ENCODE measurements around the gene ICA1L.

ICA1L gene

DNA sequence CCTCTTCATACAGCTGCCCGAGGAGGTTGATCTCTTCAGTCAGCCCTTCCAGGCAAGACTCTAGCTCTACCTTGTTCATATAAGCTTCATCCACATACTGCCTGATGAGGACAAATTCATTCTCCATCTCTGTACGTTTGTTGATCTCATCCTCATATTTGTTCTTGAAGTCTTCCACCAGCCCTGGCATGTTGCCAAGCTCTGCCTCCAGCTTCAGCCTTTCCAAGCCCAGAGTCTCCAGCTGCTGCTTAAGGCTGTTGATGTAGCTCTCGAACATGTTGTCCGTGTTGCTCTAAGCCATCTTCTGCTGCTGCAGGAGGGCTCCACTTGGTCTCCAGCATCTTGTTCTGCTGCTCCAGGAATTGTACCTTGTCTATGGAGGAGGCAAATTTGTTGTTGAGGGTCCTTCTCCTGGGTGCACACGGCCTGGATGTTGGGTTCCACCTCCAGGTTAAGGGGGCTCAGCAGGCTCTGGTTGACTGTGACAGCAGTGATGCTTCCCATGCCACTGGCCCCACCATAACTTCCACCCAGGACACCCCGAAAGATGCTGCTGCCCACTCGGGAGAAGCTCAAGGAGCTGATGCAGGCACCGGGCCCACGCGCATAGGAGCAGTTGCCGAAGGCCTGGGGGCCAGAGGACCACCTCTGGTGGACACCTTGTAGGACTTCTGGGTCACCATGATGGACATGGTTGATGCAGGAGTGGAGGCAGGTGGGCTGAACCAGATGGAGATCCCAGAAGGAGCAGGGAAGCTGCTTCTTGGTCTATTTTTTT lies 30.3 kb downstream of the ICA1L start:
- DNase-seq (ENCODE audit: insufficient read length): no peak
- no peak for FAIRE-seq

DNA sequence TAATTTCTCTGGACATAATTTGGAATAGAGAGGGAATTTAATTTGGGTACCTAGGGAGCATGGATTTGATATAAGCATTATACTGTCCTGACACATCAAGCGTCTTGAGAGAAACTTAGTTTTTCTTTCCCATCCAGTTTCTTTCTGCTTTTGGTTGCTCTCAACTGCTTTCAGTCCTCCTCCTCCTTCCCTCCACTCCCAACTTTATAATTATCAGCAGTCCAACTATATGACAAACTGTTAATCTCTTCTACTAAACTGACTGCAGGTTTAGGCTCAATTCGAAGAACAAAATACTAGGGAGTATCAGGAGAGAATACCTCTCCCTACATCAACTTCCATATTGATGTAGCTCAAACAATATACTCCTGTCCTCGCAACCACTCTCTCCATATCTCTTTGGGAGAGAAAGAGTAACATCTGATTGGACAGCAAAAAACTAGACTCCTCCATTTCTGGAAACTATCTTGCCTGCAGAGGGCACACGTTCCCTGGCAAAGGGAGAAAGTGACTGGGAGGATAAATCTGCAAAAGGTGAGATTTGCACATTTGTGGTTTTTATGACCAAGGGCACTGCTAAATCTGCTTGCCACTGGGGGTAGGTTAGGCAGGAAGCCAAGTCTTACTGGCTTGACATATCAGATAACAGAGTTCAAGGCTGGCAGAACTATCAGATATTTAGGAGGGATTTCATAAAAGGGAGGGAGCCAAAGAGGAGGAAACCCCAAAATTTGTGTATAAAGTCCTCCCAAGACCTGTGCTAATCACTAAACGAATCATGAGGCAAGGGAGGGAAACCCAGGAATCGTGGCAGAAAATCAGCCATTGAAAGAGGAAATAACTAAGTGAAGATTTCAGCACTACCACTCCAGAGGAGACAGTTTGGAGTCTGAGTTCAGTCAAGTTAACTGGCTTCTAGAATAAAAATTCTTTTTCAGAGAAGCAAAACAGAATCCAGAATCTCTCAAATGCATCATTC lies 40.0 kb downstream of the ICA1L start:
- DNase-seq (ENCODE audit: insufficient read length): peak; percentile 22
- TF ChIP-seq TAF1 (IDR thresholded peaks at IDR 0.05; ENCODE audit: borderline replicate concordance, low read depth, low read length) (no peak), POLR2AphosphoS5 (IDR thresholded peaks at IDR 0.05; ENCODE audit: low read depth, low read length) (no peak), POLR2A (IDR thresholded peaks at IDR 0.05; ENCODE audit: low read depth, low read length) (no peak)
- FAIRE-seq: peak; percentile 83

More for the DNA sequence above, 30.3 kb downstream of the ICA1L start:
- TF ChIP-seq TAF1 (IDR thresholded peaks at IDR 0.05; ENCODE audit: borderline replicate concordance, low read depth, low read length) (no peak), POLR2A (IDR thresholded peaks at IDR 0.05; ENCODE audit: low read depth, low read length) (no peak), POLR2AphosphoS5 (IDR thresholded peaks at IDR 0.05; ENCODE audit: low read depth, low read length) (no peak)

DNA sequence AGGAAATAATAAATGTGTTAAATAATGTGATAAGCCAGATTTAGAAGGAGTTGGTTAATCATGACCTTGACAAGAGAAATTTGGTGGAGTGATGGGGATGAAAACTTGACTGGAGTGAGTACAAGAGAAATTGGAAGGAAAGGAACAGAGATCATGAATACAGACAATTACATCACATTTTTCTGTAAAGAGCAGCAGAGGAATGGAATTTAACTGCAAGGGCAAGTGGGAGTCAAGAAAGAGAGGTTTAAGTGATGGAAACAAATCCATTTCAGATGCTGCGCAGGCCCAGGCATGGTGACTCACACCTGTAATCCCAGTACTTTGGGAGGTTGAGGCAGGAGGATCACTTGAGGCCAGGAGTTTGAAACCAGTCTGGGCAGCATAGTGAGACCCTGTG lies 46.7 kb downstream of the ICA1L start:
- FAIRE-seq (no peak), DNase-seq (ENCODE audit: insufficient read length) (no peak)
- TF ChIP-seq POLR2AphosphoS5 (IDR thresholded peaks at IDR 0.05; ENCODE audit: low read depth, low read length) (no peak), POLR2A (IDR thresholded peaks at IDR 0.05; ENCODE audit: low read depth, low read length) (no peak), TAF1 (IDR thresholded peaks at IDR 0.05; ENCODE audit: borderline replicate concordance, low read depth, low read length) (no peak)

- no peak for DNase-seq (ENCODE audit: insufficient read length)
- TF ChIP-seq TAF1 (IDR thresholded peaks at IDR 0.05; ENCODE audit: borderline replicate concordance, low read depth, low read length) (no peak), POLR2A (IDR thresholded peaks at IDR 0.05; ENCODE audit: low read depth, low read length) (no peak), POLR2AphosphoS5 (IDR thresholded peaks at IDR 0.05; ENCODE audit: low read depth, low read length) (no peak)
- no peak for FAIRE-seq
These were observed 49.2 kb downstream of the ICA1L start for GRCh38 chr2:202822411-202822810.

- DNase-seq (ENCODE audit: insufficient read length) (no peak), FAIRE-seq (peak; percentile 53)
- TF ChIP-seq TAF1 (IDR thresholded peaks at IDR 0.05; ENCODE audit: borderline replicate concordance, low read depth, low read length): no peak
- no peak for TF ChIP-seq POLR2AphosphoS5 (IDR thresholded peaks at IDR 0.05; ENCODE audit: low read depth, low read length)
- no peak for TF ChIP-seq POLR2A (IDR thresholded peaks at IDR 0.05; ENCODE audit: low read depth, low read length)
These were observed 50.1 kb downstream of the ICA1L start for GRCh38 chr2:202821206-202822160.

DNA sequence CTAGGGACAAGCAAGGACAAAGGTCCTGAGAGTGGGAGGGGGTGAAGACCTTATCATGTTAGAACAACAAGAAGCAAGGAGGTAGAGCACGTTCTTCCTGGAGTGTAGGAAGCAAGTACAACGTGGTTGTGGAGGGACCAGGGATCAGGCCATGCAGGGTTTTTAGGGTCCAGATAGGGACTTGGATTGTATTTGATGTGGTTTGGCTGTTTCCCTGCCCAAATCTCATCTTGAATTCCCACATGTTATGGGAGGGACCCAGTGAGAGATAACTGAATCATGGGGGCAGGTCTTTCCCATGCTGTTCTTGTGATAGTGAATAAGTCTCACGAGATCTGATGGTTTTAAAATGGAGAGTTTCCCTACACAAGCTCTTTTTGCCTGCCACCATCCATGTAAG lies 53.2 kb downstream of the ICA1L start:
- FAIRE-seq (peak; percentile 58), DNase-seq (ENCODE audit: insufficient read length) (no peak)
- TF ChIP-seq POLR2AphosphoS5 (IDR thresholded peaks at IDR 0.05; ENCODE audit: low read depth, low read length): no peak
- no peak for TF ChIP-seq POLR2A (IDR thresholded peaks at IDR 0.05; ENCODE audit: low read depth, low read length)
- no peak for TF ChIP-seq TAF1 (IDR thresholded peaks at IDR 0.05; ENCODE audit: borderline replicate concordance, low read depth, low read length)

GRCh38 chr2:202817771-202818170 lies 53.8 kb downstream of the ICA1L start:
- FAIRE-seq (no peak), DNase-seq (ENCODE audit: insufficient read length) (no peak)
- TF ChIP-seq POLR2A (IDR thresholded peaks at IDR 0.05; ENCODE audit: low read depth, low read length) (no peak), TAF1 (IDR thresholded peaks at IDR 0.05; ENCODE audit: borderline replicate concordance, low read depth, low read length) (no peak), POLR2AphosphoS5 (IDR thresholded peaks at IDR 0.05; ENCODE audit: low read depth, low read length) (no peak)

DNA sequence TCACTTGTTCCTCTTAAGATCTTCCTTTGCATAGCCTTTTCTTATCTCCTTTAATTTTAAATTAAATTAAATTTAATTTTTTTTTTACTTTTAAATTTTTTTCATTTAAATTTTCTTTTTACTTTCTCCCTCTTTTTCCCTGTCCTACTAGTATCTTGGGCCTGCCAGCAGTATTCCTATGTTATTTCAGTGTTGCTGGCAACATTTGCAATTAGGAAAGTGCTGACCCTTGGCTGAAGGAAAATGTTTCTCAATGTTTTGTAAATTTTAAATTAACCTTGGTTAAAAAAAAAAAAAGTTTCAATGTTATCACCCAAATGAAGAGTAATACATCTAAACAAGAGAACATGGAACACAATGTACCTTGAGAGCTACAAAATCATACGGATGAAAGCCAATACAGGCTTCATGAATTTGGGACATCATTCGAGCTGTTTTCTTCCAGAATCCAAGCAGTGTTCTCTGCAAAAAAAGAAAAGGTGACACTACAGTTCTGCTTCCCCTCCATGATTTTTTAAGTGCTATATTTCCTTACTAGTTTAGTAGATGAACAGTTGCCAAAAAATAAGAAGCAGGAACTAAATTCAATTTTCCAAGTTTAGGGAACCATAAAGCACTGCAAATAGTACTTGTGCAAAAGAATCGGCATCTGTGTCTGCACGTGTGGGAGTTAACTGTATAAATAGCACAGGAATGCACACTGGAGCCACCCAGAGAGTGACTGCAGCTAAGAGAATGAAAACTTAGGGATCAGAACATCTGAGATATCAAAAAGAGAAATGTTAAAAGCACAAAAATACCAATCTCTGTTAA lies 55.8 kb downstream of the ICA1L start:
- no peak for DNase-seq (ENCODE audit: insufficient read length)
- TF ChIP-seq TAF1 (IDR thresholded peaks at IDR 0.05; ENCODE audit: borderline replicate concordance, low read depth, low read length) (no peak), POLR2AphosphoS5 (IDR thresholded peaks at IDR 0.05; ENCODE audit: low read depth, low read length) (no peak), POLR2A (IDR thresholded peaks at IDR 0.05; ENCODE audit: low read depth, low read length) (no peak)
- FAIRE-seq: no peak

GRCh38 chr2:202814226-202814625 lies 57.3 kb downstream of the ICA1L start:
- DNase-seq (ENCODE audit: insufficient read length) (no peak), FAIRE-seq (no peak)
- TF ChIP-seq POLR2A (IDR thresholded peaks at IDR 0.05; ENCODE audit: low read depth, low read length) (no peak), TAF1 (IDR thresholded peaks at IDR 0.05; ENCODE audit: borderline replicate concordance, low read depth, low read length) (no peak), POLR2AphosphoS5 (IDR thresholded peaks at IDR 0.05; ENCODE audit: low read depth, low read length) (no peak)

DNA sequence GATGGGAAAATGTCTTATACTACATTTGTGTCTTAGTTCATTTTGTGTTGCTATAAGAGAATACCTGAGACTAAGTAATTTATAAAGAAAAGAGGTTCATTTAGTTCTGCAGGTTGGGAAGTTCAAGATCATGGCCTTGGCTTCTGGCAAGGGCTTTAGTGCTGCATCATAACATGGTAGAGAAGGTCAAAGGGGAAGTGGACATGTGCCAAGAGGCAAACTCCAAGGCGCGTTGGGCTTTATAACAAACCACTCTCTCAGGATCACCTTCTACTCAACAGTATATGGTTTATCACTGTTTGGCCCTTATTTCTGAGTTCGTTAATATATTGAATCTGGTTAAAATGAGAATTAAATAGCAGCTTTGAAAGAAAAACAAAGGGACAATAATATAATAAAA lies 58.2 kb downstream of the ICA1L start:
- no peak for DNase-seq (ENCODE audit: insufficient read length)
- no peak for TF ChIP-seq POLR2AphosphoS5 (IDR thresholded peaks at IDR 0.05; ENCODE audit: low read depth, low read length)
- no peak for FAIRE-seq

Data from GM12892 (cell line).